HepG2 (cell line): ENCODE results near the gene MXRA8. TPM values are rescaled to one million over a fixed set of nuclear protein-coding genes. Genes with fewer than 3 reads are reported as not detected.

ENCODE experiments used
- AGO2 ChIP-seq: fragments of 200-400 bp; formaldehyde crosslinking; optimal IDR thresholded peaks from 2 replicates; pipeline ENCODE3; 2017; ENCODE audit warnings: mild to moderate bottlenecking, low read depth, low read length, moderate library complexity
- AKAP8 ChIP-seq: sonication (generic); formaldehyde crosslinking; IDR thresholded peaks from 2 replicates; pipeline ENCODE4 v1.5.1; 2020; ENCODE audit warnings: mild to moderate bottlenecking, missing genetic modification reagents
- CREB1 ChIP-seq, 2 experiments: fragments of 450-650 bp in 1 of 2; IDR thresholded peaks; 2 replicates each; pipeline ENCODE4 v1.6.1; 2016 to 2017; ENCODE audit warnings: control low read depth in 1 of 2, mild to moderate bottlenecking in 1 of 2, missing compliant biosample characterization in 1 of 2, missing genetic modification characterization in 1 of 2
- ERF ChIP-seq: IDR thresholded peaks from 2 replicates; pipeline ENCODE4 v1.6.1; 2018; ENCODE audit warnings: missing biosample characterization, missing genetic modification reagents
- JUNB ChIP-seq: sonication (generic); formaldehyde crosslinking; IDR thresholded peaks from 2 replicates; pipeline ENCODE4 v1.8.0; 2022; ENCODE audit warnings: missing genetic modification reagents, mild to moderate bottlenecking, borderline replicate concordance
- NFATC3 ChIP-seq: sonication (generic); formaldehyde crosslinking; IDR thresholded peaks from 2 replicates; pipeline ENCODE4 v1.5.1; 2020; ENCODE audit warnings: mild to moderate bottlenecking, missing genetic modification reagents
- RBFOX2 ChIP-seq: fragments of 200-400 bp; formaldehyde crosslinking; IDR thresholded peaks from 2 replicates; pipeline ENCODE4 v1.6.1; 2017; ENCODE audit warnings: low read depth, mild to moderate bottlenecking, low read length
- SSRP1 ChIP-seq: IDR thresholded peaks from 2 replicates; pipeline ENCODE4 v1.6.1; 2016; ENCODE audit warnings: control low read depth
- TP53 ChIP-seq: sonication (generic); formaldehyde crosslinking; conservative IDR thresholded peaks from 2 replicates; pipeline ENCODE4 v1.4.0; 2020; ENCODE audit warnings: missing genetic modification reagents
- UBTF ChIP-seq: sonication (generic); formaldehyde crosslinking; IDR thresholded peaks from 2 replicates; pipeline ENCODE4 v1.4.0; 2020; ENCODE audit warnings: mild to moderate bottlenecking, missing genetic modification reagents
- ZBTB49 ChIP-seq: sonication (generic); formaldehyde crosslinking; IDR thresholded peaks from 2 replicates; pipeline ENCODE4 v1.4.0; 2020; ENCODE audit warnings: missing genetic modification reagents, borderline replicate concordance
- ZFX ChIP-seq: sonication (generic); formaldehyde crosslinking; IDR thresholded peaks from 2 replicates; pipeline ENCODE4 v1.4.0; 2020; ENCODE audit warnings: mild to moderate bottlenecking, low read depth, missing genetic modification reagents, moderate library complexity
- ZNF10 ChIP-seq: sonication (generic); formaldehyde crosslinking; IDR thresholded peaks from 2 replicates; pipeline ENCODE4 v1.4.0; 2020; ENCODE audit warnings: mild to moderate bottlenecking, low read depth, missing genetic modification reagents, borderline replicate concordance
- ZNF335 ChIP-seq: sonication (generic); formaldehyde crosslinking; IDR thresholded peaks from 2 replicates; pipeline ENCODE4 v1.4.0; 2020; ENCODE audit warnings: missing genetic modification reagents
- ZNF337 ChIP-seq: sonication (generic); formaldehyde crosslinking; IDR thresholded peaks from 2 replicates; pipeline ENCODE4 v1.5.1; 2020; ENCODE audit warnings: missing genetic modification reagents, low read depth, mild to moderate bottlenecking, borderline replicate concordance
- ZNF383 ChIP-seq: sonication (generic); formaldehyde crosslinking; IDR thresholded peaks from 2 replicates; pipeline ENCODE4 v1.4.0; 2020; ENCODE audit warnings: missing genetic modification reagents, mild to moderate bottlenecking, borderline replicate concordance
- ZNF569 ChIP-seq: sonication (generic); formaldehyde crosslinking; IDR thresholded peaks from 2 replicates; pipeline ENCODE4 v1.5.0; 2020; ENCODE audit warnings: mild to moderate bottlenecking, missing genetic modification reagents, moderate library complexity, borderline replicate concordance
- ZNF629 ChIP-seq: sonication (generic); formaldehyde crosslinking; conservative IDR thresholded peaks from 2 replicates; pipeline ENCODE4 v1.5.0; 2020; ENCODE audit warnings: missing genetic modification reagents
- ZNF740 ChIP-seq: sonication (generic); formaldehyde crosslinking; IDR thresholded peaks from 2 replicates; pipeline ENCODE4 v1.4.0; 2020; ENCODE audit warnings: missing genetic modification reagents
- ZSCAN21 ChIP-seq: sonication (generic); formaldehyde crosslinking; IDR thresholded peaks from 2 replicates; pipeline ENCODE4 v1.8.0; 2022; ENCODE audit warnings: mild to moderate bottlenecking, missing genetic modification reagents, moderate library complexity, borderline replicate concordance
- polyA plus RNA-seq, 8 experiments: library from polyadenylated mRNA; depleted of rRNA in 3 of 8; stranded (reverse) in 7 of 8; unstranded in 1 of 8; fragments of >200 nt; fragmentation: Illumina TruSeq in 4 of 8; extraction: Trizol in 4 of 8; gene quantifications; 2 replicates each; pipeline versions ENCODE4 v1.2.1 to v1.2.3, GENCODE V29; 2011 to 2016; ENCODE audit warnings: low read depth in 4 of 8, missing spikeins in 1 of 8, mixed read lengths in 1 of 8; ENCODE audit not compliant: insufficient read depth in 1 of 8
- total RNA-seq, 5 experiments: library from RNA; depleted of rRNA; stranded (reverse); fragments of >200 nt; fragmentation: Illumina TruSeq; extraction: Trizol; gene quantifications; 2 replicates each; pipeline ENCODE4 v1.2.3, GENCODE V29; 2016; ENCODE audit warnings: low read depth in 1 of 5

The MXRA8 gene
- total and polyA plus RNA-seq, 2 of the 13 experiments (the other 11 are each of a cell fraction or from before 2014, with no cell fraction given): 19.8 to 44.8 TPM

GRCh38 chr1:1349256-1350012 is 8.9 kb downstream of the MXRA8 start, which contains the start of gene DVL1 (continued):
- TF ChIP-seq UBTF (CRISPR knock-in tag): peak; percentile 43
- peak; percentile 81 for TF ChIP-seq ZFX (CRISPR knock-in tag)
- TF ChIP-seq ZNF569 (CRISPR knock-in tag): no peak
- no peak for TF ChIP-seq ZNF383 (CRISPR knock-in tag)
- TF ChIP-seq SSRP1 (CRISPR knock-in tag): no peak
- TF ChIP-seq AGO2: peak; percentile 84
- no peak for TF ChIP-seq ZBTB49 (CRISPR knock-in tag)
- TF ChIP-seq TP53 (CRISPR knock-in tag): no peak
- 0 out of 2 replicates have a peak, but pooled peaks have one; percentile 24 for TF ChIP-seq ERF (CRISPR knock-in tag)
- no peak for TF ChIP-seq JUNB
- TF ChIP-seq ZNF740 (CRISPR knock-in tag): peak; percentile 57; the same call in 1 of the 2 replicates
- 0 out of 2 replicates have a peak, but pooled peaks have one; percentile 28 for TF ChIP-seq ZSCAN21 (CRISPR knock-in tag)
- TF ChIP-seq NFATC3 (CRISPR knock-in tag): no peak
- no peak for TF ChIP-seq ZNF10 (CRISPR knock-in tag)
- TF ChIP-seq RBFOX2: peak; percentile 72
- no peak for TF ChIP-seq ZNF335
- no peak for TF ChIP-seq ZNF629 (CRISPR knock-in tag)
- 0 out of 2 replicates have a peak, but pooled peaks have one; percentile 23 for TF ChIP-seq AKAP8 (CRISPR knock-in tag)
- peak; percentile 67; the same call in 1 of the 2 replicates for TF ChIP-seq CREB1 (IDR thresholded peaks at IDR 0.05)
- no peak for TF ChIP-seq CREB1 (CRISPR knock-in tag; IDR thresholded peaks at IDR 0.05)
- TF ChIP-seq ZNF337 (CRISPR knock-in tag): no peak
